ENCODE results near the gene BYSL. TPM values are rescaled to one million over a fixed set of nuclear protein-coding genes. Genes with fewer than 3 reads are reported as not detected.

BYSL gene
- polyA plus RNA-seq, 2 of the 4 experiments (the other 2 are of a cell fraction) = 28.8 to 61.8 TPM

- Histone ChIP-seq H3K27ac (peak overlapping the region; percentile 57 to 89), H3K4me2 (peak overlapping the region; percentile 53), H3K9me3 (no peaks in the 10 kb centered on the region), H3K4me1 (peaks cover 38% of the 10 kb centered on the region), H3K4me3 (no peak overlapping the region)
- POLR2A ChIA-PET = no interaction called here
- DNase-seq (ENCODE audit: low read depth in 1 of 2, low spot score in 1 of 2) = peak; percentile 50 to 73
- CTCF ChIA-PET = interaction anchor here (1.4 to 1.9 kb wide), 3 partner anchors 10 to 176 kb away, joined by 3 to 9 read pairs (median 5); partner anchors contain the start of genes BYSL and MED20
- peak; percentile 97 for ATAC-seq
- 26% methylated on average over 9 of the region's 9 CpGs for WGBS (ENCODE audit: missing lambda C conversion rate)
- TF ChIP-seq RNF2 (IDR thresholded peaks at IDR 0.05; ENCODE audit: borderline replicate concordance, low read depth) (no peak), BCL3 (IDR thresholded peaks at IDR 0.05) (no peak), GATA3 (IDR thresholded peaks at IDR 0.05; ENCODE audit: borderline replicate concordance) (peak; percentile 36; the same call in 1 of the 2 replicates), FOSL2 (IDR thresholded peaks at IDR 0.05) (no peak), FOSL2 (CRISPR knock-in tag; IDR thresholded peaks at IDR 0.05) (peak; percentile 77), TP53 (CRISPR knock-in tag; IDR thresholded peaks at IDR 0.05) (no peak), USF2 (IDR thresholded peaks at IDR 0.05) (no peak), CBX8 (IDR thresholded peaks at IDR 0.05) (no peak), EHF (CRISPR knock-in tag; IDR thresholded peaks at IDR 0.05) (no peak), ZSCAN20 (CRISPR knock-in tag; IDR thresholded peaks at IDR 0.05) (no peak), JUNB (IDR thresholded peaks at IDR 0.05) (0 out of 2 replicates have a peak, but pooled peaks have one; percentile 6), MAX (IDR thresholded peaks at IDR 0.05) (0 out of 2 replicates have a peak, but pooled peaks have one; percentile 14), CHD4 (IDR thresholded peaks at IDR 0.05; ENCODE audit: borderline replicate concordance) (no peak), ZNF302 (CRISPR knock-in tag; IDR thresholded peaks at IDR 0.05) (no peak), MAFK (IDR thresholded peaks at IDR 0.05; ENCODE audit: partially characterized antibody) (no peak)
- no peak for FAIRE-seq
Measured at GRCh38 chr6:41976794-41977484, 55.6 kb downstream of the BYSL start.

Small RNAs within 50 kb of the gene (small RNA-seq; reads per million reads assigned to genes)
- 0 reads per million in 6 experiments for gene RF00019

Other genes starting within 250 kb of the BYSL start
- 2.9 and 3.1 TPM in 2 replicates for gene TFEB, start 185.9 kb upstream of the BYSL start, polyA plus RNA-seq (2011; rRNA removed)
- 4.3 to 6.1 TPM (median 4.5 TPM) in 3 replicates for gene TFEB, start 185.9 kb upstream of the BYSL start, polyA plus RNA-seq (2017; fragmentation: RNase III; extraction: RNeasy Plus Mini Kit Qiagen cat#74134 plus additional on column Dnase treatment)
- not detected in 2 replicates for gene PGC, start 174.1 kb upstream of the BYSL start, polyA plus RNA-seq (2011; rRNA removed)
- gene PGC, start 174.1 kb upstream of the BYSL start, polyA plus RNA-seq (2017; fragmentation: RNase III; extraction: RNeasy Plus Mini Kit Qiagen cat#74134 plus additional on column Dnase treatment) = not detected in 3 replicates
- gene FRS3, start 141.6 kb upstream of the BYSL start, polyA plus RNA-seq (2011; rRNA removed) = 1.9 TPM in 2 replicates
- gene FRS3, start 141.6 kb upstream of the BYSL start, polyA plus RNA-seq (2017; fragmentation: RNase III; extraction: RNeasy Plus Mini Kit Qiagen cat#74134 plus additional on column Dnase treatment) = 1.7 to 2.0 TPM (median 2.0 TPM) in 3 replicates
- 0.32 and 0.34 TPM in 2 replicates for gene PRICKLE4, start 140.7 kb upstream of the BYSL start, polyA plus RNA-seq (2011; rRNA removed)
- gene PRICKLE4, start 140.7 kb upstream of the BYSL start, polyA plus RNA-seq (2017; fragmentation: RNase III; extraction: RNeasy Plus Mini Kit Qiagen cat#74134 plus additional on column Dnase treatment) = 0.95 to 1.6 TPM (median 1.5 TPM) in 3 replicates
- gene TOMM6, start 133.8 kb upstream of the BYSL start, polyA plus RNA-seq (2011; rRNA removed) = 217 and 262 TPM in 2 replicates
- gene TOMM6, start 133.8 kb upstream of the BYSL start, polyA plus RNA-seq (2017; fragmentation: RNase III; extraction: RNeasy Plus Mini Kit Qiagen cat#74134 plus additional on column Dnase treatment) = 252 to 261 TPM (median 254 TPM) in 3 replicates
- 2.9 TPM in 2 replicates for gene USP49, start 26.1 kb upstream of the BYSL start, polyA plus RNA-seq (2011; rRNA removed)
- 3.6 to 4.3 TPM (median 4.1 TPM) in 3 replicates for gene USP49, start 26.1 kb upstream of the BYSL start, polyA plus RNA-seq (2017; fragmentation: RNase III; extraction: RNeasy Plus Mini Kit Qiagen cat#74134 plus additional on column Dnase treatment)
- 29.3 and 32.9 TPM in 2 replicates for gene MED20, start 360 bp upstream of the BYSL start, polyA plus RNA-seq (2011; rRNA removed)
- gene MED20, start 360 bp upstream of the BYSL start, polyA plus RNA-seq (2017; fragmentation: RNase III; extraction: RNeasy Plus Mini Kit Qiagen cat#74134 plus additional on column Dnase treatment) = 18.4 to 21.0 TPM (median 19.0 TPM) in 3 replicates
- 112 TPM in 2 replicates for gene CCND3, start 20.3 kb downstream of the BYSL start, polyA plus RNA-seq (2011; rRNA removed)
- gene CCND3, start 20.3 kb downstream of the BYSL start, polyA plus RNA-seq (2017; fragmentation: RNase III; extraction: RNeasy Plus Mini Kit Qiagen cat#74134 plus additional on column Dnase treatment) = 213 to 228 TPM (median 215 TPM) in 3 replicates
- gene TAF8, start 129.0 kb downstream of the BYSL start, polyA plus RNA-seq (2011; rRNA removed) = 18.7 and 20.5 TPM in 2 replicates
- gene TAF8, start 129.0 kb downstream of the BYSL start, polyA plus RNA-seq (2017; fragmentation: RNase III; extraction: RNeasy Plus Mini Kit Qiagen cat#74134 plus additional on column Dnase treatment) = 13.3 to 14.0 TPM (median 13.4 TPM) in 3 replicates
- gene C6orf132, start 221.1 kb downstream of the BYSL start, polyA plus RNA-seq (2011; rRNA removed) = 0.44 and 0.66 TPM in 2 replicates
- 0.58 to 1.1 TPM (median 0.96 TPM) in 3 replicates for gene C6orf132, start 221.1 kb downstream of the BYSL start, polyA plus RNA-seq (2017; fragmentation: RNase III; extraction: RNeasy Plus Mini Kit Qiagen cat#74134 plus additional on column Dnase treatment)